HG03521 (cell line): Measurements from ENCODE around the gene SHISA6.

ENCODE experiments used
- ATAC-seq: cut with Tn5 transposase; IDR thresholded peaks from one replicate; pipeline ENCODE4 v1.9.1; 2021; ENCODE audit warnings: mild to moderate bottlenecking, moderate library complexity; ENCODE audit not compliant: unreplicated experiment

SHISA6 gene

DNA sequence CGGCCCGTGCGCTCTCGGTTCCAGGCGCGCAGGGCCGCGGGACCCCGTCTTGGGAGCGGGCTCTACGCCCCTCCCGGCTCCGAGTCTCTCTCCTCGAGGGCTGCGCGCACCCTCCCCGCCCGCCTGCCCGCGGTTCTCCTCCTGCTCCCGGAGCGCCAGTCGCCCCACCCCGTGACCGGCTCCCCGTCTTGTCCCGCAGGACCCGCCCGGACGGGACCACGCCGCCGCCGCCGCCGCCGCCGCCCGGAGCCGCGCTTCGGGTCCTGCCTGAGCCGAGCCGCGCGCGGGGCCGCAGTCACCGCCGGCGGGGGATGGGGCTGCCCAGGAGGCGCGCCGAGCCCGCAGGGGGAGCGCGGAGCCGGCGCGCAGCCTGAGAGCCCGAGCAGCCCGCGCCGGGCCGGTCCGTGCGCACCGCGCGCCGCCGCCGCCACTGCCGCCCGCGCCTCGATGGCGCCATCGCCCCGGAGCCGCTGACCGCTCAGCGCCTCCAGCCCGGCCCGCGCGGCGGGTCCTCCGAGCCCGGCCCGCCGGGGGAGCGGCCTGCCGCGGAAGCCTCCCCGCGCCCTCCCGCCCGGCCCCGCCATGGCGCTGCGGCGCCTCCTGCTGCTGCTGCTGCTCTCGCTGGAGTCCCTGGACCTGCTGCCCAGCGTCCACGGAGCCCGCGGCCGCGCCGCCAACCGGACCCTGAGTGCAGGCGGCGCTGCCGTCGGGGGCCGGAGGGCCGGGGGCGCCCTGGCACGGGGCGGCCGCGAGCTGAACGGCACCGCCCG, at the start of gene SHISA6:
TSS of gene SHISA6 (plus strand) at position 373 of the 770 bp plus-strand sequence.
- ATAC-seq = no peak

DNA sequence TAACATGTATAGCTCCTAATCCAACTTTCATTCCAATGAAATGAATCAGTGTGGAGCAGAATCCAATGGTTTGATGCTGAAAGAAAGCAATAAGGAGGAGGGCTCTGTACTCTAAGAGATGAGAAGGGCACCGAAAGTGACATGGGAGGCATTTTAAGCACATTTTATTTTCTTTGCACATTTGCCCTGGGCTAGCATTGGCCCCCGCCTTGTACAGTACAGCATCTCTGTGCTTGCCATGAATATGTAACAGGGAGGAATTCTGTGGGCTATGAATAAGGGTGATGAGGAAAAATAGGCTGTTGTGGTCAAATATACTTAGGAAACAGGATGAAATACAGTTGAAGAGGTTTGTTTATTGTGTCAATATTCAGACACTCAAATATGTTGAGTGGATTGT, 45.2 kb upstream of the SHISA6 start:
- ATAC-seq = no peak

DNA sequence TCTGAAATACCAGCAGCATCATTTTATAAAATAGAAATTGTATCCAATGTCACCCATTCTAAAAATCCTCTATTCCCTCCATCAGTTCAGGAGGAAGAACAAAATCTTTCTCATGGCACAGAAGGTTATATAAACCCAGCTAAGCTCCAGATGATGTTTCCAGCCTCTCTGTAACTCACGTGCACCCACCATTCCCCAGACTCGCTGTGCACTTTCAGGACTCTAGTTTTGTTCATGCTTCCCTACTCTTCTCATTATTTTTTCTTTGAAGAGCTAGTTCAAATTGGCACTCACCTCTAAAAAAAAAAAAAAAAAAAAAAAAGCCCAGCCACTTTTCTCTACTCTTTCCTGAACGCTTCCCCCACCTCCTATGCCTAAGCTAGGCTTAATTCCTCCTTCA, 36.0 kb upstream of the SHISA6 start:
- ATAC-seq = no peak

DNA sequence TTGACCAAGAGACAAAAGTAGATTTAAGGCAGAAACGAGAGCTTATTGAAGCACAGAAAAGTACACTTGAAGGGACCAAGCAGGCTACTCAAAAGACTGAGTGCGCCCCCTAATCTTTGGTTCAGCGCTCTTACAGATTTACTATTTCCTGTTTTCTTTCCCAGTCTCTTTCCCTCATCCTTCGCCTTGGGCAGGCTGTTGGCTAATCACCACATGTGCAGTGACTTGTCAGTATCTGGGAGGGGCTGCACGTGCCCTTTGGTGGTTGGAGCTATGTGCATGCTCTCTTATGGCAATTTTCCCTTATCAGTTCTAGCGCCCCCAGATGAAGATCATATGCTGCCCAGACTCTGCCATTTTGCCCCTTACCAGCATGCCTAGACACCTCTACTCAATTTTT, 35.4 kb upstream of the SHISA6 start:
- ATAC-seq = no peak

DNA sequence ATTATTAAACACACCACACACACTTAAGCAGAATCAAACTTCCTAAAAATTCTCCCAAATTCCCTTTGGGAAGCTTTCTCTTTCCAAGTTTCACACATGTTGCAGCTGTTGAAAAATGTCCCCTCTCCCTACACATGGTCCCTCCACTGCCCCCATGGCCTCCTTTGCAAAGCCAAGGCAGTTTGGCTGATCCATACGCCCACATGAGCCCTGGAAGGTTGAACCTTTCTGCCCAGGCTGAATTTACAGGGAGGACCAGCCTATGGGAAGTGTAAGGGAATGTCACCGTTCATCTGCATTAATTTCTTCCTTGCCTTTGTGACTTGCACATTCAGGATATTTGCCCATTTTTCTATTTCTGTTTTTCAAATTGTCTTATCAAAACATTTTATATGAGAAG, 31.1 kb upstream of the SHISA6 start:
- no peak for ATAC-seq

DNA sequence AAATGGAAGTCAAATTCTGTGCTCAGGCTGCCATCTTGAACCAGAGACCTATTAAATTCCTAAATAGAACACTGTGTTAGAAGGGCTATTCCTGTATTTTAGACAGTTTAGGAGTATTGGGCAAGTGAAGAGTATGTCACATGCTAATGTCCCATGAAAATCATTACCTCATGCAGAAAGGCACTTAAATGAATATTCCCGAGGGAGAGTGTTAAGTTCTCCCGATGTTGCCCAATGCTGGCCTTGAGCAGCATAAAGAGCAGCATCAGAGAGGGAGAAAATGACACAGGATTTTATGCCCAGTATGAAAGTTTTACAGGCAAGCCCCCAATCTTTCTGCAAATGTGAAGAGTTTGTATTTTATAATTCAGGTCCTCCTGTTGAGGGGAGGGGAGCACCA, 28.2 kb upstream of the SHISA6 start:
- no peak for ATAC-seq

DNA sequence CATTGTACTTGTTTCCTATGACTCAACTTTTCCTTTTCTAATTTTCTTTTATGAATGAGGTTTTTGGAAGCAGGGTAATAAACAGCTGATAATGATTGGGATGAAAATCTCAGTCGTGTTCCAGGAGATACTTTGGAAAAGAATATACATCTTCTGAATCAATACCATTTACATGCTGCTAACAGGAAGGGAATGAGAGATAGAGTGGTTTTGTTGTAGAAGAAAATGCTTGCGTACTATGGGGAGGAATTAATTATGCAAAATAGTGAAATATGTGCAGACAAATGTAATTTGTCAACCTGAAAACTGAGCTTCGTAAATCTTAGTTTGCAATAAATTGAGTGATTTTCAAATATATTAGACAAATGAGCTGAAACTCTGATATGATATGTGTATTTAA, 24.0 kb upstream of the SHISA6 start:
- ATAC-seq = no peak

DNA sequence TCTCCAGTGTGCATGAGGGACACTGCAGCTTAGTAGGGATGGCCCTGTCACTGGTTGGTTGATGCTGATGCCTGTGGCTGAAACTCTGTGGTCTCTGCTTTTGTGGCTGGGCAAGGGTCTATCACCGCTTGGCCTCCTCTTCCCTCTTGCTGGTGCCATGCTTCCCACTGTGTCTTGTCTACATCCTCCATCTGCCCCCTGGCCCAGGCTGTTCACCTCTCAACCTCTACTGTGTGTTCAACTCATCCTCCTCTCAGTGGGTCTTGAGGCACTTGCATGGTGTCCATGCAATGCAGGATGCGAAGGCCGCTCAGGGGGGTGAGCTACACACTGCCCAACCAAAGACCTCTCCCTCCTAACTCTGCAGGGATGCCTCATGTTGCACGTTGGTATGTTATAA, 19.8 kb upstream of the SHISA6 start:
- no peak for ATAC-seq

DNA sequence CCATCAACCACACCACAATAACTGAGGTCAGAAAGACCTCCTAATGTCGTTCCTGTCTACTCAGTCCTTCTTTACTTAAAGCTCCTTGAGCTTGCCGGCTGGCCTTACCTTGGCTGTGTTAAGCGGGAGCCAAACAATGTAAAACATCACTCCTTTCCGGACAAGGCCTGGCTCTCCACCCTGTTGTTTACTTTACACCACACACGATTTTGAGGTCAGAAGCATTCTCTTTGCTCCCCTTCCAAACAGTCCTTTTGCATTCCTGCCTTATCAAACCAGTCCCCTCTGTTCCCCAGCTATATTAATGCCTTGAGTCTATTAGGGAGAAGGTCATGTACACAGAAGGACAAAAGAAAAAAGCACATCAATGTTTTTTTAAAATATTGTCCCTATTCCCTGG, 19.3 kb upstream of the SHISA6 start:
- no peak for ATAC-seq

DNA sequence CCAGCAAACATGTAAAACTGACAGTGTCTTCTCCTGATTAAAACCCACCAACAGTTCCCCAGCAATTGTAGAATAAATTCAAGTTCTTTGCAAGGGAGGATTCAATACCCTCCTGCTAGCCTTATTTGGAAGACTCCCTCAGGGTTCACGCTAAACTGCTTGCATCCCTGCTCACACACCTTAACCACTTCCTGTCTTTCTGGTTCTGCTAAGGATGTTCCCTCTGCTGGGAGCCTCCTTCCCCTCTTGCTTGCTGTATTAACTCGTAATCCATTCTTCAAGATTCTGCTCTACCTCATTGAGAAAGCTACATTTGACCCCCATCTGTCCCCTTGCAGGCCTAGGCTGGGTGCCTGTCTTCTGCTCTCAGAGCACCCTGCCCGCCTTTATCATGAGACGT, 2.3 kb upstream of the SHISA6 start:
- no peak for ATAC-seq

DNA sequence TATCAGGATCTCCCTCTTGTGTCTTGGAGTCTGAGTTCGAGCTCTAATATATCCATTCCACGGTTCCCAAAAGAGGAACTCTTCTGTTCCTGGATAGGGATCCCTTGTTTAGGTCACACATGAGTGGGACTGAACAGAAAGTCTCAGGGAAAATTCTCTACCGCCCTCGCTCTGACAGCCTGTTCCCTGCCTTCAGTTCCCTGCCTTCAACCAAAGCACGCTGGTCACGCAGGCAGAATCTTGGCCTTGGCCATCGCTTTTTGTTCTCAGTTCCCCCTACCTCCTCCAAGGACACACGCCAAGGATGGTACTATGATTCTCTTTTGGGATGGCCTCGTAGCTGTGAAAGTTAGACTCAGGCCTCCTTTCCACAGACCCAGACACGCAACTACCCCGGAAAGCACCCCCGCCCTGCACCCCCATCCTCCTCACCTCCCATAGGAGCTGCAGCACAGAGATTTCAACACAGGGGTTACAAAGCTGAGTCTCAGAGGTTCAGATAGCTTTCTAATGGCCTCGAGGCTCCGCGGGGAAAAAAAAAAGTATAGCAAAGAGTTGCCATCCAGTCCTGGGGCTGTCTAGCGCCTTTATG, 1.5 kb upstream of the SHISA6 start:
- no peak for ATAC-seq

DNA sequence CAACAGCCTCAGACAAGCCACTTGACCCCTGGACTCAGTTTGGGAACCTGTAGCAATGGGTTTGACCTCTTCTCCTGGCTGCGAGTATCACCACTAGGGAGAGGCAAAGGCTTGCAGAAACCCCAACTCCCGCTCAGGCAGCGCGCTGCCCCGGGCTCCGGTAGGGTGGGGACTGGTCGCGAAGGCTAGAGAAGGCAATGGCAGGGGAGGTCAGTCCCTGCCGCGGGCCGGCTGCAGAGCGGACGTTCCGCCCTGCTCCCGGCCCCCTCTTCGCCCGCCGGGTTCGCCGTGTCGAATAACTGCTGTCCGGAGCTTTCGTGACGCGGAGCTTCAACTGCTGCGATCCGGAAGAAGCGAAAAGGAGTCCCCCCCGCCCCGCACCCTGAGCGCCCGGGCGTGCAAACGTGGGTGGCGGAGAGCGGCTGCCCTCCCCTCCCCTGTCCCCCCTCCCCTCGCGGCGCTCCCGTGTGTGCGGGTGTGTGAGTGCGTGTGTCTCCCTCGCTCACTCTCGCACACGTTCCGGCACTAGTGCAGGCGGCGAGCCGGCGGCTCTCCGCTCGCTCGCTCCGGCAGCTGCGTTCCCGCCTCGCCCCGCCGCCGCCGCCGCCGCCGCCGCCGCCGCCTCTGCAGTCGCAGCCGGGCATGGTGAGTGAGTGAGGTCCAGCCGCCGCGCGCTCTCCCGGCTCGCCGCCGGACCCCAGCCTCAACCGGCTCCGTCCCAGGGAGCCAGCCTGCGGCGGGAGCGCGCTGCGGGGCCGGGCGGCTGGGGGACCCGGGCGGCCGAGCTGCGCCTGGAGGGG, 772 bp upstream of the SHISA6 start:
- no peak for ATAC-seq

DNA sequence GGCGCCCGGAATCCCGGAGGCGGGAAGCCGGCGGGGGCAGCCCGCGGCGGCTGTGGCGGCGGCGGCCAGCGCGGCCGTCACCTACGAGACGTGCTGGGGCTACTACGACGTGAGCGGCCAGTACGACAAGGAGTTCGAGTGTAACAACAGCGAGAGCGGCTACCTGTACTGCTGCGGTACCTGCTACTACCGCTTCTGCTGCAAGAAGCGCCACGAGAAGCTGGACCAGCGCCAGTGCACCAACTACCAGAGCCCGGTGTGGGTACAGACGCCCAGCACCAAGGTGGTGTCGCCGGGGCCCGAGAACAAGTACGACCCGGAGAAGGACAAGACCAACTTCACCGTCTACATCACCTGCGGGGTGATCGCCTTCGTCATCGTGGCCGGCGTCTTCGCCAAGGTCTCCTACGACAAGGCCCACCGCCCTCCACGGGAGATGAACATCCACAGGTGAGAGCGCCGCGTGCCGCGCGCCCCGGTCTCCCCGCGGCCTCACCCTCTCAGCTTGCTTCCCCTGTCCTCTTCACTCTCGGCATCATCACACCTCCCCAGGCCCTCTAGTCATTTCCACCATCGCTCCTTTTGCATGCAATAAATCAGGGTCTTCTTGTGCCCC, 706 bp downstream of the SHISA6 start:
- no peak for ATAC-seq

DNA sequence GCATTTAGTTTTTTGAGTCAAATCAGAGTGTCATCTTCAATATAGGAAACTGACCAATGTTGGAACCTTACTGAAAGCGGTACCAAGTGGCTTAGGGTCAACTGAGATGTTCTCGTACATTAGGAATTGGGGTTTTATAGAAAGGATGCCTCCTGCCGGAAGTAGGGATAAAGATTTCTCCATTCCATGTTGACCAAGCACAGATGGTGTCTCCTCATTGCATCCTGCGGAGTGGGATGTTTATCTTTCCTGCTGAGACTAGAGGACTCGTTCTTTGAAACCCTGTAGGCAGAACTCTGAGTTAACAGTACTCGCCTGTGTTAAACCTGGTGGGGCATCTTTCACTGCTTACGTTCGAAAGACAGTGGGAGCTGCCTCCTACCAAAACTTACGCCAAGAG, 1.4 kb downstream of the SHISA6 start:
- ATAC-seq = no peak

DNA sequence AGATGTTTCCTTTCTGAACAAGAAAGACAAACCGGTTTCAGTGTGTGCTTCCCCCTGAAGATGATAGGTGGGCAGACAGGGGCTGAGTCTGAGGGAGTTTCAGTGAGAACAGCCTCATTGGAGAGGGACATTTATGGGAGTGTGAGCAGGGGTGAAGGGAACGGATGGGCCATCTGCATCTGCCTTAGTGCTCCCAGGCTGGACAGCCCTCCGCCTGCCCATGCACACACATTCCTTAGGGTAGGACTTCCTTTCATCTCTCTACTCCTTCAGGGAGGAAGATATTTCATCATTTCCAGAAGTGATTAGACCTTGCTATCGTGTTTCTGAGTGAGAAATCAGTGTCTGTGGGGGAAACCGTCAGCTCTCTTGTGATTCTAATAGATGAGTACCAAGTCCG, 3.8 kb downstream of the SHISA6 start:
- no peak for ATAC-seq

DNA sequence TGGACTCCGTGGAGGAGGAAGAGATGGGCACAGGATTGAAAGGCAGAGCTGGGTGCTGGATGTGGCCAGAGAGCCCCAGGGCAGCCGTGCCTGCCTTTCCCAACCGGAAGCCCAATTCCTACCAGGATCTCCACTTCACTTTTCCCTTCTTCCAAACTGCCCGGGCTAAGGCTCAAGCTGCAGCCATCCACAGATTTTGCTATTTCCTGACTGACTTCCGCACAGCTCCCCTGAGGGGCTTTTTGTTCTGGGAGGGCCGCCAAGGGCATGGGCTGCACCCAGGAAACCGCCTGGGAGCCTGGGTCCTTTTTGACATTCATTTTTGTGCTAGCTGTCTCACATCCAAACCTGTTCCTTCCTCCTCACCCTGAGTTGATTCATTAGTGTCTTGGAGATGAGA, 4.2 kb downstream of the SHISA6 start:
- no peak for ATAC-seq

DNA sequence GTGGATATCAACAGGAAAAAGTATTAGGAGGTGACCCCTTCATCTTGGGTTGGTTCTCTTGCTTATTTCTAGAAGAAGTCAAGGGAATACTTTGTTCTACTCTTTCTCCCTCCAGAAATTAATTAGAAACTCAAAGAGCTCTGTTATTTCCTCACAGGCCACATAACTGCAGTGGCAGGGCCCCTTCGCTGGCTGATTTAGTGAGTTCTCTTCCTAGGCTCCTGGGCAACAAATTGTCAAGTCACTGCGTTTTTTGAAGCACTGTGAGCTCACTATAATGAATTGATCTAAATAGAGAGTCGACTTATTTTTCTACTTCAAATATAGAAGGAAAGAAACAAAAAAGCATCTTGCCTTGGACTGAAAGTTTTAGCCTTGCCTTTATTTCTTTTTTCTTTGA, 4.8 kb downstream of the SHISA6 start:
- no peak for ATAC-seq

DNA sequence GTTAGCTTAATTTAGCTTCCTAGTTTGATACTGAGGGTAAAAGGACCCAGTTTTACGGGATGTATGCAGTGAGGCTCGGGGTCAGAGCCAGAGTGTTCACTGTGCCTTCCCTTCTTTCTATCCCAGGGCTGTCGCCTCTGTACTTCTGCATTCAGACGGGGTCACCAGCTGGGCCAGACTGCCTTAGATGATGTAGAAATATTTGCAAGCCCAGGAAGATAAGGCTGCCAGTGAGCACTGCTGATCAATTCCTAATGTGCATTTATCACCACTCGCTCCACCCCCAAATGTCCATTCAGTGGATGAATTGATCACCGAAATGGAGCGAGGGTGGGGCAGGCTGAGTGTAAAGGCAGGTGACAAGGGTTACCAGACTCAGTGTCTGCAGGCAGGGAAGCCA, 9.1 kb downstream of the SHISA6 start:
- ATAC-seq = no peak

DNA sequence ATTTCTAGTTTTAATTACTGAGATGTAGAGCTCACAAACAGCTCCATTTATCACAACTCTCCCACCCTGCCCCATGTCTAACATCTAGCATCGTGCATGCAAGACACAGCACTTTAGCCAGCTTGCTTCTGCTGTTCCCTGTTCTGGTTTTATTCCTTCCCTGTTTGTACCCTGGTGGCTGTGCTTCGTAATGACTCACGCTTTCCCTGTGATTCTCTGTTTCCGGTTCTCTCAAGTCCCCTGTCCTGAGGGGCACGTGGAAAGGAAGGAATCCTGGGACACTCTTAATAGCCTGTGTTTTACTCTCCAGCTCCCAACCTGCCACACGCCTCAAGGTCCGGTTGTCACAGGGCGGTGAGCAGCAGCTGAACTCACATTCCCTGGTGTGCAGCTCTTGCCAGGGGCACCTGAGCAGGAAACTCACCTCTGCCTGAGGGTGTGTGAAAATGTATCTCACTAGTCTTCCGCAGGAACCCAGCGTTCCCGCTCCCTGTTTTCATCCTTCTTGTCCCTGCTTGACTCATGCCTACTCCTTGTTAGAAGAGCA, 10.6 kb downstream of the SHISA6 start:
- no peak for ATAC-seq

DNA sequence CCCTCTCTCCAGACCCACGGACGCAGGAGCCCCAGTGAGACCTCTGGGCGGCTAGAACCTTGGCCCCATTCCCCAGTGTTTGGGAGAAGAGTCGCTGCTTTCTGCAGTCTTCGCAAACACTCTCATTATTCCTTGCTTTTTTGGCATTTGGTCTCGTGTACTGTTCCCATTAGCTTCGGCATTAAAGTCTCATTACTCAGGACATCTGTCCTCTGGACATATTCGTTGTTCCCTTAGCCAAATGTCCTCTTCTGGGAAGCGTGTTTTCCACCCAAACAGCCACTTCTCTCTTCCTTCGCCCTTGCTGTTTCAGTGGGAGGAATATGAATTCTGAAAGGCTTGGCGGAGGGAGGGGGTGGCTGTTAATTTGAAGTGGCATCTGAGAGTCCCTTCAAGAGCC, 11.1 kb downstream of the SHISA6 start:
- ATAC-seq = no peak

DNA sequence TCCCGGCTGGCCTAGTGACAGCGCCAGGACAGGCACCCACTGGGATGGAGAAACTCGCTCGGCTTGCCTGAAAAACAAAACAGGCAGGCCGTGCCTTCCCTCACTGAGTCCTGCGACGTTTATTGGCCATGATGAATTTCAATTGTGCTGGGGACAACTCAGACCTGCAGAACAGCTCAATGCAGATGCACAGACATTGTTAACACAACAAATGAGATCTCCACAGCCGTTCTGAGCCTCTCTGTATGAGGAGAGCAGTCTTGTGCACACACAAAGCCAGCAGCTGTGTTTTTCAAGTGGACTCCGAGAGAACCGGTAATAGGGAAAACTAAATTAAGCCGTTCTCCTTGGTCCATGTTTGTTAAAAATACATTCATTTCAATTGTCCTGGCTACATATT, 15.9 kb downstream of the SHISA6 start:
- no peak for ATAC-seq
